AG04450 (cell line): ENCODE results near the gene CYFIP2. TPM values are rescaled to one million over a fixed set of nuclear protein-coding genes. Genes with fewer than 3 reads are reported as not detected.
"Not testable (repeated sequence)": the region's sequence is repeated elsewhere in the genome, so short reads cannot be mapped to it uniquely, and the experiment has no call there.

Experiments
- CTCF ChIA-PET: fragments of 300-600, 350-600 bp; formaldehyde crosslinking; extraction: SDS; loops from one replicate; lab custom pipeline; 2022; ENCODE audit warnings: antibody characterized with exemption, inconsistent platforms; lab: Charles Lee
- POLR2A ChIA-PET: fragments of 350-600 bp; formaldehyde crosslinking; extraction: SDS; loops from one replicate; lab custom pipeline; 2021; ENCODE audit warnings: antibody characterized with exemption, inconsistent platforms; lab: Yijun Ruan, JAX
- DNase-seq: peaks from one replicate; pipeline ENCODE4 v3.0.0-alpha.2; 2011; ENCODE audit warnings: low read depth, low spot score
- H3K27ac ChIP-seq: one replicate; pipeline ENCODE4 v1.5.1; 2012; ENCODE audit warnings: low read depth, low read length, control low read depth
- H3K27me3 ChIP-seq: one replicate; pipeline ENCODE4 v1.6.0; 2012; ENCODE audit warnings: low read length; ENCODE audit not compliant: control insufficient read depth, insufficient read depth
- H3K4me3 ChIP-seq: 2 replicates; pipeline ENCODE4 v1.5.1; 2011; ENCODE audit warnings: mild to moderate bottlenecking, low read depth, low read length, control low read depth
- H3K9me3 ChIP-seq: 2 replicates; pipeline ENCODE4 v1.5.1; 2012; ENCODE audit warnings: low read length; ENCODE audit not compliant: control insufficient read depth, insufficient read depth
- polyA plus RNA-seq: library from polyadenylated mRNA; depleted of rRNA; stranded (reverse); fragments of >200 nt; gene quantifications from 2 replicates; pipeline ENCODE4 v1.2.3, GENCODE V29; 2011
- TF ChIP-seq, protein P1 (sequence below): IDR thresholded peaks from 2 replicates; pipeline ENCODE4 v1.5.1; 2011; ENCODE audit warnings: low read depth, low read length, control low read depth, inconsistent platforms

Gene CYFIP2
- polyA plus RNA-seq, 1 experiment, result 3.2 TPM

DNA sequence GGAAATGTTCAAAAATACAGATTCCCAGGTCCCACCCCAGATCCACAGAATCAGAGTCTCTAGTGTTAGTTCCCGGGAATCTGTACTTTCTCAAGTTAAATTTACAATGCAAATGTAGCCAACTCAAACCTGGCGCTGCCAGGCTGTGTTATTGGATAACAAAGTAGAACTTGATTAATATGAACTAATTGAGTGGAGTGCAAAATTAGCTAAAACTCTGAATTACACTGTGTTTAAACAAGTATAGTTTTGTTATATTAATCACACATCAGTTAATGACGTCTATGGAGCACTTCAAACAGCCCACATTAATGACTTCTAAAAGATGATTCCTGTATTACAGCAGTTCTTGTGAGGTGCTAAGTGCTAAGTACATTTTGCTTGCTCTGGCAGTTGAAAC is 32.4 kb upstream of the CYFIP2 start:
- no peak overlapping the region for H3K27ac ChIP-seq
- H3K9me3 ChIP-seq, result no peaks in the 10 kb centered on the region
- POLR2A ChIA-PET, result no interaction called here
- TF ChIP-seq, protein P1, sequence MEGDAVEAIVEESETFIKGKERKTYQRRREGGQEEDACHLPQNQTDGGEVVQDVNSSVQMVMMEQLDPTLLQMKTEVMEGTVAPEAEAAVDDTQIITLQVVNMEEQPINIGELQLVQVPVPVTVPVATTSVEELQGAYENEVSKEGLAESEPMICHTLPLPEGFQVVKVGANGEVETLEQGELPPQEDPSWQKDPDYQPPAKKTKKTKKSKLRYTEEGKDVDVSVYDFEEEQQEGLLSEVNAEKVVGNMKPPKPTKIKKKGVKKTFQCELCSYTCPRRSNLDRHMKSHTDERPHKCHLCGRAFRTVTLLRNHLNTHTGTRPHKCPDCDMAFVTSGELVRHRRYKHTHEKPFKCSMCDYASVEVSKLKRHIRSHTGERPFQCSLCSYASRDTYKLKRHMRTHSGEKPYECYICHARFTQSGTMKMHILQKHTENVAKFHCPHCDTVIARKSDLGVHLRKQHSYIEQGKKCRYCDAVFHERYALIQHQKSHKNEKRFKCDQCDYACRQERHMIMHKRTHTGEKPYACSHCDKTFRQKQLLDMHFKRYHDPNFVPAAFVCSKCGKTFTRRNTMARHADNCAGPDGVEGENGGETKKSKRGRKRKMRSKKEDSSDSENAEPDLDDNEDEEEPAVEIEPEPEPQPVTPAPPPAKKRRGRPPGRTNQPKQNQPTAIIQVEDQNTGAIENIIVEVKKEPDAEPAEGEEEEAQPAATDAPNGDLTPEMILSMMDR, result no peak
- CTCF ChIA-PET, result no interaction called here
- peaks cover under 1% of the 10 kb centered on the region for H3K27me3 ChIP-seq
- no peak for DNase-seq
- H3K4me3 ChIP-seq, result no peak overlapping the region

DNA sequence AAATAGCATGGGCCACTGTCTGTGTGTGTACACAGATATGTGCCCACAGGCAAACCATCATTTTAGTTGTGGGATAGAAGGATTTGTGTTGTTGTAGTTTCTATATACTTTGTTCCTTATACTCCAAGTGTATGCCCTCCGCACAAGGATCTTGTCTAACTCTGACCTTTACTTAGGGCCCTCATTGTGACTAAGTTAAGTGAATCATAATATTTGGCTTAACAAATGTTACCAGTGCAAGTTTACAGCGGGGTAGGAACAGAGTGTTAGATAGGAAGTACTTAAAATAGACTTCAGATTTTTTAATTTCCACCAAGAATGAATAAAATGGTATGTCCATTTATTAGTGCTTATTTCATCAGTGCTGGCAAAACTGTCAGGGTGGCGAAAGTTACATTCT is 29.5 kb upstream of the CYFIP2 start:
- TF ChIP-seq, protein P1, result no peak
- ChIA-PET POLR2A (interaction anchor here (0.7 kb wide), 1 partner anchor 9 kb away, joined by 3 read pairs; no protein-coding TSS in a partner anchor), CTCF (interaction anchor here (1.8 kb wide), 1 partner anchor 17 kb away, joined by 9 read pairs; no protein-coding TSS in a partner anchor)
- Histone ChIP-seq H3K27ac (no peak overlapping the region), H3K9me3 (no peaks in the 10 kb centered on the region), H3K27me3 (peaks cover 4% of the 10 kb centered on the region), H3K4me3 (no peak overlapping the region)
- DNase-seq, result no peak

DNA sequence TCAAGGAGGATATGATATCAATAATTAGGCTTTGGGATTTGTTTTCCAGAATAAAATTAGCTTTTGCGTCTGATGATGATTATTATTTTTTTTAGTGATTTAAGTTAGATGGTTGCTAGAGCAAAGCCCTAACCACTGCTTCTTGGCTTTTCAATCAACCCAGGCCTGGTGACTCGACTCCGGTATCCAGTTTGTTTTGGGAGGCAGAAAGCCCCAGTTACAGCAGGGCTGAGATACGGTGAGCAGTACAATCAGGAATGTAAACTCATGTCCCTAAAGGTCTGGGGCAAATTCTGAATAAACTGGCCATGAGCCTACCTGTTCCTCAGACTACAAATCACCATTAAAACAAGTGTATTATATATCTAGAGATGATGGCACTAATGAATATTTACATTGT is 24.4 kb upstream of the CYFIP2 start:
- ChIA-PET CTCF (no interaction called here), POLR2A (no interaction called here)
- DNase-seq, result no peak
- Histone ChIP-seq H3K9me3 (no peaks in the 10 kb centered on the region), H3K27ac (no peak overlapping the region), H3K27me3 (peaks cover 4% of the 10 kb centered on the region), H3K4me3 (no peak overlapping the region)
- TF ChIP-seq, protein P1, result no peak

DNA sequence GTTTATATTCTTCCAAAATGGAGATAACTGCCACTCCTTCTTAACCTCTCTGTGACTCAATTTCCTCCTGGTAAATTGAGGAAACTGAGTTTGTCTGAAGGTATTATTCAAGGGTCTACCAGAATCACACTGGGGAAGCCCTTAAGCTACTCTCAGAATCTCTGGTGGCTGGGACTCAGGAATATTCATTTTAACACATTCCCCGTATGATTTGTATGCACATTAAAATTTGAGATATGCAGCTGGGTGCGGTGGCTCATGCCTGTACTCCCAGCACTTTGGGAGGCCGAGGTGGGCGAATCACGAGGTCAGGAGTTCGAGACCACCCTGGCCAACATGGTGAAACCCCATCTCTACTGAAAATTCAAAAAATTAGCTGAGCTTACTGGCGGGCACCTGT is 21.2 kb upstream of the CYFIP2 start:
- H3K27me3 ChIP-seq, H3K9me3 ChIP-seq, H3K4me3 ChIP-seq, CTCF ChIA-PET, DNase-seq, H3K27ac ChIP-seq: not testable (repeated sequence)
- POLR2A ChIA-PET, result interaction anchor here (0.6 kb wide), 1 partner anchor 9 kb away, joined by 3 read pairs; no protein-coding TSS in a partner anchor

DNA sequence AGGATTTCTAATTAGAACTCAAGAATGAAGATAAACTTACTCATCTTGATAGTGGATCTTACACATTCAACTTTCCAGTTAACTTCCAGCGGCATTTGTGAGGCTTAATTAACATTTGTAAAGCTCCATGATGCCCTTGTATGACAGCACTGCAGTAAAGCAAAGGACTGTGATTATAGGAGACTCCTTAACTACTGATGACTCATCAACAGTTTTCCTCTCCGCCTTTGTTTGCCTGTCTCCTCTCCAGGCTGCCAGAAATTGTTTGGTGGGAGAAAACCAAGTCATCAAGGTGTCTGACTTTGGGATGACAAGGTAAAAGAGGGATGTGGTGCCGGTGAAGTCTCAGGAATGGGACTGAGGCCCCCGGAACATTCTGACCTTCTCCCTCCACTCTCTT is 20.4 kb upstream of the CYFIP2 start:
- ChIA-PET POLR2A (interaction anchor here (0.6 kb wide), 1 partner anchor 10 kb away, joined by 3 read pairs; no protein-coding TSS in a partner anchor), CTCF (no interaction called here)
- no peak for DNase-seq
- Histone ChIP-seq H3K4me3 (no peak overlapping the region), H3K9me3 (no peaks in the 10 kb centered on the region), H3K27me3 (no peaks in the 10 kb centered on the region), H3K27ac (no peak overlapping the region)
- TF ChIP-seq, protein P1, result no peak
